Measurements from ENCODE around the gene CPNE5.

CPNE5 gene

DNA sequence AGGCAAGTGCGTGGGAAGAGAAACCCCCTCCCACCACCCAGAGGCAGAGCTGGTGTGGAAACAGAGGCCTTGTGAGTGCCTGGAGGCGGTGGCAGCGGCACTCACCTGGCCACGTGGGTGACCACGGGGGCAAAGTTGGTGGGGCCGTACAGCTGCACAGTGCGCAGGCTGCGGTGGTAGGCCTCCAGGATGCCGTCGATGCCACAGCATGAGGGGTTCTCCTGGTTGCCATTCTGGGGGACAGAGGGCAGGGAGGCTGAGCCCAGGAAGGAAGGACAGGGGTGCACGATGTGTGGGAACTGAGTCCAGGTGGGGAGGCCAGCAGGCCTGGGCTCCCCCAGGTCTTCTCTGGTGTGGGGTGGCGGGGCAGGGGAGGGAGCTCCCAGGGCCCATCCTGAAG lies 94.0 kb downstream of the CPNE5 start:
- no peak for TF ChIP-seq CTCF (IDR thresholded peaks at IDR 0.05; ENCODE audit: borderline replicate concordance, insufficient read depth, low read depth, low read length)
- H3K4me3 ChIP-seq (ENCODE audit: low read depth, low read length): no peak overlapping the region

DNA sequence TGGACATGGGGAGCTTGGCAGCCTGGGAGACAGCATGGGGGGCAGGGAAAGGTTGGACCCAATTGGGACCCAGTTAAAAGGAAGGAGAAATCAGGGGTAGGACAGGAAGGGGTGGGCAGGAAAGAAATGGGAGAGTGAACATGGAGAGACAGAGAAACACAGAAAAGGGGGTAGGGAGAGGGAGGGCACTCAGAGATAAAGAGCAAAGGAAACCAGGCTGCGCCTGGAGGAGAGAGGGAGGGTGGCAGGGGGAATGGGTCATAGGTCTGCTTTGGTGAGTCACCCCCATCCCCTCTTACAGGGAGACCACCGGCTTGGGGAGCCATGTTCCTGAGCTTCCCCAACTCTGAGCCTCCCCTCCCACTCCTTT lies 95.0 kb downstream of the CPNE5 start:
- no peak overlapping the region for H3K4me3 ChIP-seq (ENCODE audit: low read depth, low read length)
- no peak for TF ChIP-seq CTCF (IDR thresholded peaks at IDR 0.05; ENCODE audit: borderline replicate concordance, insufficient read depth, low read depth, low read length)

- no peak overlapping the region for H3K4me3 ChIP-seq (ENCODE audit: low read depth, low read length)
- TF ChIP-seq CTCF (IDR thresholded peaks at IDR 0.05; ENCODE audit: borderline replicate concordance, insufficient read depth, low read depth, low read length): no peak
These were observed 95.5 kb downstream of the CPNE5 start for GRCh38 chr6:36743538-36744303.

GRCh38 chr6:36743032-36743431 lies 96.2 kb downstream of the CPNE5 start:
- TF ChIP-seq CTCF (IDR thresholded peaks at IDR 0.05; ENCODE audit: borderline replicate concordance, insufficient read depth, low read depth, low read length): no peak

DNA sequence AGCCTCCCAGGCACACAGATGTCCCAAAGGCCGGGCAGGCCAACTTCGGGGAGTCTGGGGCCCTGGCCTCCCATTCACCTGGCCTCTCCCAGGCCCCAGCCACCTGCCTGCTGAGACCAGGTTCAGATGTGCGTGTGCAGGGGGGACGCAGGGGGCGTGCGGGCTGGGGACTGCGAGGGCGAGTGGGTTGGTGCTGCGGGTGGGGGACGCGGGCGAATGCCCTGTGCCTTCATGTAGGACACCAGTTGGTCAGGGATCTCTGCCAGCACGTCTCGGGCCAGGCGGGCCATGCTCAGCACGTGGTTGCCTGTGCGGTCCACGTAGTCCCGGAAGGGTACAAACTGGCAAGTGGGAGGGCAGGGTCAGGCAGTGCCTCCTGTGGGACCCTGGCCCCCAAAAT lies 97.1 kb downstream of the CPNE5 start:
- H3K4me3 ChIP-seq (ENCODE audit: low read depth, low read length): no peak overlapping the region
- TF ChIP-seq CTCF (IDR thresholded peaks at IDR 0.05; ENCODE audit: borderline replicate concordance, insufficient read depth, low read depth, low read length): no peak

More at GRCh38 chr6:36743032-36743431, 96.2 kb downstream of the CPNE5 start:
- H3K4me3 ChIP-seq (ENCODE audit: low read depth, low read length): no peak overlapping the region

GRCh38 chr6:36740818-36741179 lies 98.4 kb downstream of the CPNE5 start:
- no peak for TF ChIP-seq CTCF (IDR thresholded peaks at IDR 0.05; ENCODE audit: borderline replicate concordance, insufficient read depth, low read depth, low read length)
- H3K4me3 ChIP-seq (ENCODE audit: low read depth, low read length): no peak overlapping the region
